Lower lobe of right lung (tissue), 2 donors: ENCODE data around the gene NUBP2. TPM values are rescaled to one million over a fixed set of nuclear protein-coding genes. Genes with fewer than 3 reads are reported as not detected.
A peak's percentile ranks its signal among the peaks of the same experiment; 100 is the strongest.

Source experiments
- ATAC-seq, 2 donors: fragments of 200-7000 bp; cut with Tn5 transposase; one replicate each; pipeline ENCODE4 v1.9.1; 2020 to 2022; ENCODE audit warnings: mild to moderate bottlenecking in 2 of 2, moderate library complexity in 2 of 2
- DNase-seq: peaks from one replicate; pipeline ENCODE4 v3.0.0-alpha.2; 2020
- H3K27ac ChIP-seq: fragments of 200-600 bp; one replicate; pipeline ENCODE4 v1.8.0; 2022
- H3K27me3 ChIP-seq: fragments of 200-600 bp; one replicate; pipeline ENCODE4 v1.8.0; 2022; ENCODE audit warnings: low read depth
- H3K36me3 ChIP-seq: fragments of 200-600 bp; one replicate; pipeline ENCODE4 v1.8.0; 2022; ENCODE audit warnings: mild to moderate bottlenecking
- H3K4me1 ChIP-seq: fragments of 200-600 bp; one replicate; pipeline ENCODE4 v1.8.0; 2022
- H3K4me3 ChIP-seq: fragments of 200-600 bp; one replicate; pipeline ENCODE4 v1.8.0; 2022; ENCODE audit warnings: mild to moderate bottlenecking
- H3K9me3 ChIP-seq: fragments of 200-600 bp; one replicate; pipeline ENCODE4 v1.8.0; 2022
- intact Hi-C: fragments of 100-400 bp; cut with DNase I; formaldehyde crosslinking; loops from one replicate; pipeline ENCODE4 v1.11.0; 2022
- total RNA-seq: library from RNA; stranded (reverse); fragmentation: NEBNext Ultra II Directional; extraction: Animal tissue kit (Norgen Biotek cat#: 25700); gene quantifications from one replicate; pipeline ENCODE4 v1.2.1, GENCODE V29; 2021
- TF ChIP-seq, protein P1 (sequence below): fragments of 200-600 bp; IDR thresholded peaks from one replicate; pipeline ENCODE4 v1.8.0; 2022; ENCODE audit warnings: antibody characterized with exemption, mild to moderate bottlenecking
- donor health status: DM: no; HTN: yes; CAD: no; lungs with severe emphysema.

NUBP2 gene
- total RNA-seq, 1 donor from 2014 or later, result 36.0 TPM

GRCh38 chr16:1768767-1769401 is 13.9 kb upstream of the NUBP2 start:
- Histone ChIP-seq H3K4me3 (no peak overlapping the region), H3K9me3 (no peaks in the 10 kb centered on the region), H3K36me3 (peaks cover 62% of the 10 kb centered on the region), H3K4me1 (peaks cover 24% of the 10 kb centered on the region), H3K27ac (no peak overlapping the region), H3K27me3 (no peaks in the 10 kb centered on the region)
- no peak for DNase-seq
- ATAC-seq, result no peak
- intact Hi-C loops, result no loop called here
- TF ChIP-seq, protein P1, sequence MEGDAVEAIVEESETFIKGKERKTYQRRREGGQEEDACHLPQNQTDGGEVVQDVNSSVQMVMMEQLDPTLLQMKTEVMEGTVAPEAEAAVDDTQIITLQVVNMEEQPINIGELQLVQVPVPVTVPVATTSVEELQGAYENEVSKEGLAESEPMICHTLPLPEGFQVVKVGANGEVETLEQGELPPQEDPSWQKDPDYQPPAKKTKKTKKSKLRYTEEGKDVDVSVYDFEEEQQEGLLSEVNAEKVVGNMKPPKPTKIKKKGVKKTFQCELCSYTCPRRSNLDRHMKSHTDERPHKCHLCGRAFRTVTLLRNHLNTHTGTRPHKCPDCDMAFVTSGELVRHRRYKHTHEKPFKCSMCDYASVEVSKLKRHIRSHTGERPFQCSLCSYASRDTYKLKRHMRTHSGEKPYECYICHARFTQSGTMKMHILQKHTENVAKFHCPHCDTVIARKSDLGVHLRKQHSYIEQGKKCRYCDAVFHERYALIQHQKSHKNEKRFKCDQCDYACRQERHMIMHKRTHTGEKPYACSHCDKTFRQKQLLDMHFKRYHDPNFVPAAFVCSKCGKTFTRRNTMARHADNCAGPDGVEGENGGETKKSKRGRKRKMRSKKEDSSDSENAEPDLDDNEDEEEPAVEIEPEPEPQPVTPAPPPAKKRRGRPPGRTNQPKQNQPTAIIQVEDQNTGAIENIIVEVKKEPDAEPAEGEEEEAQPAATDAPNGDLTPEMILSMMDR, result no peak

- no peak for DNase-seq
- Histone ChIP-seq H3K27ac (peak overlapping the region; percentile 94), H3K4me1 (peaks cover 32% of the 10 kb centered on the region), H3K9me3 (no peaks in the 10 kb centered on the region), H3K27me3 (no peaks in the 10 kb centered on the region), H3K4me3 (peak overlapping the region; percentile 98), H3K36me3 (peaks cover 54% of the 10 kb centered on the region)
- ATAC-seq, result no peak
- TF ChIP-seq, protein P1, result no peak
- intact Hi-C loops, result no loop called here
Measured at GRCh38 chr16:1769402-1770300, 13.1 kb upstream of the NUBP2 start.

GRCh38 chr16:1770328-1771187 is 12.2 kb upstream of the NUBP2 start:
- peaks cover 37% of the 10 kb centered on the region for H3K4me1 ChIP-seq
- H3K27me3 ChIP-seq, result no peaks in the 10 kb centered on the region
- DNase-seq (peak; percentile 73), ATAC-seq (peak; percentile 1 to 8)
- H3K36me3 ChIP-seq, result peaks cover 50% of the 10 kb centered on the region
- TF ChIP-seq, protein P1, result no peak
- H3K4me3 ChIP-seq, result peak overlapping the region; percentile 98
- no peaks in the 10 kb centered on the region for H3K9me3 ChIP-seq
- intact Hi-C loops, result no loop called here
- H3K27ac ChIP-seq, result peak overlapping the region; percentile 94

DNA sequence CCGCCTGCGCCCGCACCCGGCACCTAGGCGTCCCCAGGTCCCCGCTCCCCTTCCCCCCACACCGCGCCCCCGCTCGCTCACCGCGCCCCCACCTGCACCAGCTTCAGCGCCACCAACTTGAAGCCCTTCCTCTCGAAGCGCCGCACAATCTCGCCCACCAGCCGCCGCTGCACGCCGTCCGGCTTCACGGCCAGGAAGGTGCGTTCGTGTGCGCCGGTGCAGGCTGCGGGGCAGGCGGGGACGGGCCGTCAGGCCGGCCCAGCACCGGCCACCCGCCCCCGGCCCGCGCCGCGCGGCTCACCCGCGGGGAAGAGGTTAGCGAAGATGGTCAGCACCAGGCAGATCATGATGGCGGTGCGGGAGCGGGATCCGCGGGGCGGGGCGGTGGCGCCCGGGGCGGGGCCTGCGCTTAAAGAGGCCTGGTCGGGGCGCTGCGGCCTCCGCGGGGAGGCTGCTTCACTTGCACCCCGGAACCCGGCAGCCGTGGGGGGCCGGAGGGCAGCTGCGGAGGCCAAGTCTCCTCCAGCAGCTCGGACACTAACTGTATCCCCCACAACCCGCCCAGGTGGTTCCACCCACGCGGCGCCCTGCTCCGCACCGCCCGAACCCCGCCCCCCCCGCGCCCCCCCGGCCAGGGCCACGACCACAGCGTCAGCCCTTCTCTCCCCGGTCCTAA is 11.4 kb upstream of the NUBP2 start, which contains the start of gene NME3:
Gene NME3, minus strand, starts transcription at position 356 of the 676 bp plus-strand sequence. Its CDS starts 9 bp downstream, at position 347.
- peak; percentile 63 to 65 for ATAC-seq
- H3K9me3 ChIP-seq, result no peaks in the 10 kb centered on the region
- peaks cover 37% of the 10 kb centered on the region for H3K4me1 ChIP-seq
- TF ChIP-seq, protein P1, result no peak
- peak; percentile 88 for DNase-seq
- intact Hi-C loops, result no loop called here
- H3K27ac ChIP-seq, result peak within 1 kb of the TSS; percentile 94
- H3K4me3 ChIP-seq, result peak within 1 kb of the TSS; percentile 98
- no peaks in the 10 kb centered on the region for H3K27me3 ChIP-seq
- peaks cover 50% of the 10 kb centered on the region for H3K36me3 ChIP-seq
